NCI-H1105 (cell line): ENCODE results near the gene ABCA13.

ENCODE experiments used
- DNase-seq: peaks from one replicate; lab custom pipeline; 2025; lab: John Stamatoyannopoulos, UW

Gene ABCA13

DNA sequence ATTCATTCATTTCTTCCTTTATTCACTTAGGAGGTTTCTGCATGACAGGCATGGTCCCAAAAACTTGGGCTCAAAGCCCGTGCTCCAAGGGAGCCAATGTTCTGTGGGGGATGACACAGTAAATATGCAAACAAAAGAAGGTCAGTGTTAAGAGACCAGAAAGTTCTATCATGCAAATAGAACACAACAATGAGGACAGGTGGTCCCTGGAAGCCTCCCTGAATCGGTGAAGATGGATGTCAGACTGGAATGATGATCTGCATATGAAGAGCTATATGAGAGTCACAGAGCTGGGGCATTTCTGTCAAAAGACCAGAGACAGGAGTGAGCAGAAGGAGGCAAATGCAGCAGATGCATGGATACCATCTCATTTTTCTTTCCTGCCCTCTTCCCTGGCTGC lies 129.0 kb downstream of the ABCA13 start:
- DNase-seq, result no peak

DNA sequence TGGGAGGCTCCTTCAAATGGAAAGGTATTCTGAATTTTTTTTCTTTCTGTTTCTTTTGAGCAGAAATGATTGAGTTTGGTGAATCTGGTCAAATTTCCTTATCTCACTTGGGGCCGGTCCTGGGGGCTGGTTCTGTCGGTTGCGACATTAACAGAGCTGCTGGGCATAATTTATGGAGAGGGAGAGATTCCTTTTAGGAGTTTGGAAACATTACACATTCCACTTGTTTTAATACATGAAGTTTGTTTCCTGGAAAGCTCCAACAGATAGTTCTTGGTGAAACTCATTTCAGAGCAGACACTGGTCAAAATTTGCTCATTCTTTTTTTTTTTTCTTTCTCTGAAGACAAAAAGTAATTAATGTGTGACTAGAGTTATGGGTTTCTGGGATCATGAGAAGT lies 129.9 kb downstream of the ABCA13 start:
- DNase-seq, result no peak

DNA sequence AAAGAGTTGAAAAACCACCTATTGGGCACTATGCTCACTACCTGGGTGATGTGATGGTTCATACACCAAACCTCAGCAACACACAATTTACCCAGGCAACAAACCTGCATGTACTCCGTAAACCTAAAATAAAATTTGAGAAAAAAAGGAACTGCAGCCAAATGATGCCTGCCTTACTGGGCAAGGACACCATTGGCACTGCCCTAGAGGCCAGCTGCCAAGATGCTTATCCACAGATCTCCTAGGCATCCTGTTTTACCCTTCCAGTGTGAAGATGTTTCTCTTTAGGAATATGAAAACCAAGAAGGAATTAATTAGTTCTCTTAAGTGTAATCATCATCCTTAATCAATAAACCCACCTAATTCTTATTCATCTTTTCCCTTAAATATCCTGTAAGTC lies 133.4 kb downstream of the ABCA13 start:
- no peak for DNase-seq

DNA sequence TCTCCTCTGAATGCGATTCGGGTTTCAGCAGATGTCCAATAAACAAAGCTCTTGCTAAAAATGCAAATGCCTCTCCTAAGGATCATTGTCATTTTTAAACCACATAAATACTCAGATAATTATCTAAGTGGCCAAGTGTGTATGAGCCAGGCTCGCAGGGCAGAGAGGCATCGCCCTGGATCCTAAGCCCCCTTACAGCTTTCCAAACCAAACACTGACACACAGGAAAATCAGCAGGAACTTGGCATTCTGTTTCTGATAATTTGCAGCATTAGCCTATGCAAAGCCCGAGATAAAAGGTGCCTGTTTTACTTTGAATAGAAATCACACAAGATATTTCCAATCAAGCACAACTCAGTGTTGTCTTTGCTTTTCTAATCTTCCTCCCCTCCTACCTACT lies 134.4 kb downstream of the ABCA13 start:
- no peak for DNase-seq

DNA sequence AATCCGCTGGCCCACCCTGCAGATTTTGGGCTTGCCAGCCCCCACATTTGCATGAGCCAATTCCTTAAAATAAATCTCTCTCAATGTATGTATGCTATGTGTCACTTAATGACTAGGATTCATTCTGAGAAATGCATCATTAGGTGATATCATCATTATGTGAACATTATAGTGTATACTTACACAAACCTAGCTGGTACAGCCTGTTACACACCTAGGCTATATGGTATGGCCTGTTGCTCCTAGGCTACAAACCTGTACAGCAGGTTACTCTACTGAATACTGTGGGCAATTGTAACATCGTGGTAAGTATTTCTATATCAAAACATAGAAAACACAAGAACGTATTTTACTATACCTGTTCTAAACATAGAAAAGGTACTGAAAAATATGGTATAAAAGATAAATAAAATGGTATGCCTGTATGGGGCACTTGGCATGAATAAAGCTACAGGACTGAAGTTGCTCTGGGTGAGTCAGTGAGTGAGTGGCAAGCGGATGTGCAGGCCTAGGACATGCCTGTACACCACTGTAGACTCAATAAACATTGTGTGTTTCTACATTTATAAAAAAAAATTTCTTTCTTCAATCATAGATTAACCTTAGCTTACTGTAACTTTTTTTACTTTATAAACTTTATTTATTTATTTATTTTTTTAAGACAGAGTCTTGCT lies 135.9 kb downstream of the ABCA13 start:
- DNase-seq, result no peak

DNA sequence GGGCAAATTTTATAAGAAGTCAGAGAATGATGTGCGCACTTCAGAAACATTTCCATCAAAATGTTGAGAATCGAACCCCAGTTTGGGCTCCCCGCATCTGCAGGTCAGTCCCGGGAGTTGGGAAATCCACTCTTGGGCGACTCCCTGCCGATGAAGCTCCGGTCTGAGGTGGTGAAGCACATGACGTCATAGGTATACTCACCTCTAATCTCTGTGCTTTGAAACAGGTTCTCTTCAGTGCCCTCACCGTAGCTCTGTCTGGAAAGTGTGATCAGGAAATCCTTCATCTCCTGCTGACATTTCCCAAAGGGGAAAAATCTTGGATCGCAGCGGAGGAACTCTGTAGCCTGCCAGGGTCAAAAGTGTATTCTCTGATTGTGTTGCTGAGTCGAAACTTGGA lies 138.5 kb downstream of the ABCA13 start:
- DNase-seq, result no peak

DNA sequence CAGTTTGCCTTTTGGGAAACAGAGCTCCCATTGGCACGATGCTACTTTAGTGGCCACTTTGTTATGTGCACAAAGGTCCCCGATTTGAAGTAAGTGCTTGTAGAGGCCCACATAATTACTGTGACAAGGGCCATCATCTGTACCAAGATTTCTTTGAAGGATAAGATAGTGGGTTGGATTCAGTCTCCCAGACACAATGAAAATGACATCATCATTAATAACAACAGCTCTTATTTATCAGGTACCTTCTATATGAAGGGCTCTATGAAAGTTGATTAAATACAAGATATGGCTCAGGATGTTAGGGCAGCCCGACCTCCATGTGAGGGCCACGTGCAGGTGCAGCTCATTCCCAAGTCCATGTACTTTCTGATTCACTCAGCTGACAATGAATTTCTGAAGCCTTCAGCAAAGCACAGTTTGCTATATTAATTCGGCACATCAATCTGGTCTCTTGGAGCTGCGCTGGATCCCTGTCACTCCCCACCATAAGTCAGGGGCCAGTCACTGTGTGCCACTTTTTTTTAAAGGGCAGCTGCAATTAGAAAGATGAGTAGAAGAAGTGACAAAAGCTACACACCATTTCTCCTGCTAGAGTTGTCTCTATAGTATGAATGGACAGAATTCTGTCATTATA lies 140.3 kb downstream of the ABCA13 start:
- no peak for DNase-seq

DNA sequence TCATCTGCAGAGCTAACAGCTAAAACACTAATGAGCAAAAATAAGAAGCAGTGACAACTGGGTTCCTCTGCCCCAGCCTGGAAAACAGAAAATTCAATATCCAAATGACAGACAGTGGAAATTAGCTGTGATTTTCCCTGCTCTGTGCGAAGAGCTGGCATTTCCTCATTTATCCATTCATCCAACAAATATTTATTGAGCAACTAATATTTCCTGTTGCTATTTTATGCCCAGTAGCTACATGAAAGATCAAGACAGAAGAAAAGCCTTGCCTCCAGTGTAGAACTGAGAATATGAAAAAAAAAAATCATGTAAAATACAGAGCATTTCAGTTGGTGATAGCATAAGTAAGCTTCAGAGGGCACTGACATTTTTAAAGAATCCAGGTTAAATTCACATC lies 140.9 kb downstream of the ABCA13 start:
- DNase-seq, result no peak

DNA sequence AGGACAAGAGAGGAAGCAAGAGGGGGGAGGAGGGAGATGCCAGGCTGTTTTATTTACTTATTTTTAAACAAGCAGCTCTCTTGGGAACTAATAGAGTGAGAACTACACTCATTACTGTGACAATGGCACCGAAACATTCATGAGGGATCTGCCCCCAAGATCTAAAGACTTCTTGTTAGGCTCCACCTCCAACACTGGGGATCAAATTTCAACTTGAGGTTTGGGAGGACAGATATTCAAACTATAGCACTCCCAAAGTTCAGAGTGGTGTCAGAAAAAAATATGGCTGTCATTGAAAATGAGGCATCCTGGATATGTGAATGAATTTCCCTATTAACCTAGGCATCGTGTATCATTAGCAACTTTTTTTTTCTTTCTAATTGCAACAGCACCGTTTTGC lies 145.5 kb downstream of the ABCA13 start:
- DNase-seq, result no peak

DNA sequence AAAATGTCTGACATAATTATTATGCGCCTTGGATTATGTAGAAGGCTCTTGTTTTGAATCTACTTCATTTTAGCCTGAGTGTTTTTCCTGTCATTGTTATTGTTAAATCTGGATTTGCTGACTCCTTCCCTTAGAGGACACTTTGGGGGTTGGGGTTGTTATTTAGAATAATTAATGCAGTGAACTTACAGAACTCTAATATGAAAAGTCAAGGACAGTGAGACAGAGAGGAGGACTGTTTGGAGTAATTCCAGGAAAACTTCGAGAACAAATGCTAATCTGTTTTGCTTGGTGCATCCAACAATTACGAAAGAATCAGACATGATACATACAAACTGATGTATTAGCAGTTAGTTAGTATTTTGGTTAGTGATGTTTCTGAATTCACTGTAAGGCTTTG lies 146.1 kb downstream of the ABCA13 start:
- DNase-seq, result no peak

DNA sequence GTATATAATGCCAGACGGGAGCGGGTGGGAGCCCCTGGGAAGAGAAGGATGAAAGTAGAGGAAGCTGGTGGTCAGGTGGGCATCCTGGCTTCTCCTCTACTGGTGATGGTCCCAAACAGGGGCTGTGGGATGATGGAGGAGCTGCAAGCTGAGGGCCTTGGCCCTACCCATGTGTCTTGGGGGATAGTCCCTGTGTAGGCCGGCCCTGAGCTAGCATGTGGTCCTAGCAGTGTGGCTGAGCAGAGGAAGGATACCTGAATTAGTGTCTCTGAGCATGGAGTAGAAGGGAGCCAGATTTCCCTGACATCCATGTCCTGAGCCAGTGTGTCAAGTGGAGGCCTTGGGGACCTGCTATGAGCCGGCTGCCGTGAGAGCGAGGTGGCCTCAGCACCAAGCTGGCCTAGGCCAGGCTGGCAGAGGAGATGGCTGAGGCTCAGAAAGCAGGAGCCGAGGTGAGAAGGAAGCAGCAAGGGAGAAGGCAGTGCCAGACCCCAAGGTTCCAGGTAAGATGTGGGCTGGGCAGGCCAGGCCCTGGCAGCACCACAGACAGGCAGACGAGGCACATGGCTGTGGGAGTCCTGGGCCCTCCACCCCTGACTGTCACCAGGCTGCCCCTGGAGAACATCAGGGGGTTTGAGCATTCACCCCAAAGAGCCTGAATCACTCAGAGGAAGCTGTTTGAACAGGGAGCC lies 150.2 kb downstream of the ABCA13 start:
- DNase-seq, result no peak

DNA sequence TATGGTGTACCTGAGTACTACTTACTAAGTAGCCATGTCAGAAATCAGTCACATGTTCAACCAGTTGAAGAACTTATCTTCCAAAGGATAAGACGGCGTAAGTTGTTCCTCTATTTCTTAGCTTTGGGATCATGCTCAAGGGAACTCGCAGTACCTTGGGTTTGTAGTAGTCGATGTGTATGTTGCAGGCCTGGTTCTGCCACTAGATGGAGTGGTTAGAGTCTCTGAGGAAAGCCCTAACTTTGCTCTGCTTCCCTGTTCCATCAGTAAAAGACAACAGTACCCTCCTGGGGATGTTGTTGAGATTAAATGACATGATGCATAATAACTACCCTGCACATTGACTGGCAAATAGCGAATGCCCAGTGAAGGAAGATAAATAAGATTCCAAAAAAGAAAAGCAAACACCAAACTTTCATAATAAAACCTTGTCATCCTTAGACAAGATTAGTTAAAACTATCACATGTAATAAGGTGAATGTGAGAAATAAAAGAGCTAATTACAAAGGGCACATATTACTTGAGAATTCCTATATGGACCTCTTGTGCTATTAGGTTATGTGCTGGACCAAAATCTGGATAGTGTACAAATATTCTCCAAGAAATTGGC lies 165.9 kb downstream of the ABCA13 start:
- no peak for DNase-seq

DNA sequence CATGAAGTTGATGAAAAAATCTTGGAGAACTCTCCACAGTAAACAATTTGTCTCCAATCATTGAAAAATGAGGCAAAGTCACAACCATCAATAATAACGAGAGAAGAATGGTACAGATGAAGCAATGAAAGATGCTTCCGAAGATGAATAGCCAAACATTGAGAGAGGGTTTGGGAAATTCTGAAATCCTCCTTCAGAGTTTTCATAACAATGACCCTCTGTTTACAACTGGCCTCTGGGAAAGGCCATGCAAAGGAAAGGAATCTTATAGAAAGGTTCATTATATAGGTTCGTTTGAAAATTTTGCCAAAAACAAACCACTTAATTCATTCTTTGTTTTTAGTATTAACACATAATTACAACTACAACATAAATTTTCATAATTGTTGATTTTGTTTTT lies 166.5 kb downstream of the ABCA13 start:
- DNase-seq, result no peak

DNA sequence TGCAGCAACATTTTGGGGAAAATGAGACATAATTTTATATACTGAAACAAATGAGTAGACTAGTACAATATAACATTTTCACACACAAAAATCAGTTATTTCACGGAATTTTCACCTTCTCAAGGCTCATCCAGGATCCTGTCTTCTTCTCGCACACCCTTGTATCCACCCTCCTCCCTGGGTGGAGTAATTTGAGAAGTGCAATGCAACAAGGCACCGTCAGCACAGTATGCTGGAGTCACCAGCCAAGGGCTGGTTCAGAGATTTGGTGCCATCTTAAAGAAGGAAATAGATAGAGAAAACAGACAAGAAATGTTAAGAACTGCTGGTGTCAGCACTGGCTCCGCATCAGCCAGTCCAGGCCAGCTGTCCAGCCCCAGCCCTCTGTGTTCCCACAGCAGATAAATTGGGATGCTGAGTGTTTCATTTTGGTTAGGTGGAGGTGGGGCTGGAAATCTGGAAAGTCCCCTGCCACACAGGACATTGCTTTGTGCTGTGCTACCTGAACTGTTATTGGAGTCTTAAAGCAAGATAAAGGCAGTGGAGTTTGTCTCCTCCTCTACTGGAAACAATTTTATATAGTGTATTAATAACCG lies 176.1 kb downstream of the ABCA13 start:
- DNase-seq, result no peak

DNA sequence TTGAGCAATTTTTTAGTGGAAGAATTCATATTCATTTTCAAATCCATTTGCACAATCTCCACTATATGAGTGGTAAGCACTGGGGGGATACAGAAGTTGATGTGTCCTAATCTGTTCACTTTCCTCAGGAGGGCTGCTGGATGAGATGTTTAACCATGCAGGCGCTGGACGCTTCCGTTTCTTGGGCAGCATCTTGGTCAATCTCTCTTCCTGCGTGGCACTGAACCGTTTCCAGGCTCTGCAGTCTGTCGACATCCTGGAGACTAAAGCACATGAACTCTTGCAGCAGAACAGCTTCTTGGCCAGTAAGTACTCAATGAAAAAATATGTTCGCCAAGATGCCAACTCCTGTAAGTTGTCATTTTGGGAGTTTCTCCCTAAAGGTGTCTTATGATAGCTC lies 179.3 kb downstream of the ABCA13 start:
- no peak for DNase-seq

DNA sequence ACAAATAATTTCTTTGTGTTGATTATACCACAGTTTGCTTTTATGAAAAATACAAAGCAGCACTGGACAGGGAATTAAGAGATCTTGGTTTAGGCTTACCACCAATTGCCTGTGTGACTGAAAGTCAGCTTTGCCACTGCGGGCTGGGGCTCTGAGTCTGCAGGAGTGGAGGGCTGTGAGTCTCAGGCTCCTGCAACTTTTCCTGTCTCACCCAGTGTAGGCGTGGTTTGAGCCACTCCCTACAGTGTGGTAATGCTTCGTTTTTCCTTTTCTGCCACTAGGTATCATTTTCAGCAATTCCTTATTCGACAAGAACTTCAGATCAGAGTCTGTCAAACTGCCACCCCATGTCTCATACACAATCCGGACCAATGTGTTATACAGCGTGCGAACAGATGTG lies 180.6 kb downstream of the ABCA13 start:
- DNase-seq, result no peak

DNA sequence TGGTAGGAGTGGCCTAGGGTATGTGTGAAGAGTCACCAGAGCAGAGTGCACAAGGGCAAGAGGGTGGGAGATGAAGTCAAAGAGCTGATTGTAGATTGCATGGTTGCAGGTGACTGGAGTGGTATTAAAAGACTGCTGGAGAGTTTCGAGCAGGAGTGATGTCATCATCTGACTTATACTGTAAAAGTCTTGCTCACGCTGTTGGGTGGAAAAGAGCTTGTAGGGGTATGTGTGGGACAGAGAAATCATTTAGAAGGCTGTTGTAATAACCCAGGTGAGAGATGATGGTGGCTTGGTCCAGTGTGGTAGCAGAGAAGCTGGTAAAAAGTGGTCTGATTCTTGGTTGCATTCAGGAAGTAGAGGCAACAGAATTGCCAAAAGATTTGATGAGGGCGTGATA lies 184.1 kb downstream of the ABCA13 start:
- DNase-seq, result no peak

DNA sequence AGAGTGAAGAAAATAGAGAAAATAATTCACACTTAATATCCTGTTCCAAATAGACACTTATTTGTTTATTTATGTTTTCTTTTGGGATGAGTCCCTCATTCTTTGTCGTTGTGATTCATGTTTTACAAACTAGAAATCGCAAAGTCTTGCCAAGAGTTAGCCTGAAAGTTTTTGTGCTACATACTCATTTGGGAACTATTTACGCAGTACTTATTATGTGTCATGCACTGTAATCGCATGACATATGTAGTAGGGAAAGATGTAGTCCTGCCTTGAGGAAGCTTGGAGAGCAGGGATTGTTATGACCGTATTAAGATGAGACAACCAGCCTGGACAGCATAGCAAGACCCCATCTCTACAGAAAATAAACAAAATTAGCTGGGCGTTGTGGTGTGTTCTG lies 189.3 kb downstream of the ABCA13 start:
- DNase-seq, result no peak

DNA sequence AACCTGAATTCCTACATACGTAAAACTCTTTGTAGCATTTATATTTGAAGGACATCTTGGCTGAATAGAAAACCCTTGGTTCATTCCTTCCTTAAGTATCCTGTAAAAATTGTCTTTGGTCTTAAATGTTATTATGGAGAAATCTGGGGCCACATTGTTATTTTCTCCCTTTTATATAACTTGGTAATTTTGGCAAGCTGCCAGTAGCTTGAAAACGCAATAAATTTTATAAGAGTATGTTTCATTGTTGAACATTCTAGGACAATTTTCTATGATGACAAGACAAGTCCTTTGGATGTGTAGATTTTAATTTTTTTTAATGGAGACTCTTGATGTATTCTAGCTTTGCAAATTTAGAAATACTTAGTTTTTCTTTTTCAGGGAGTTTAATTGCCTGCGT lies 191.9 kb downstream of the ABCA13 start:
- DNase-seq, result no peak

DNA sequence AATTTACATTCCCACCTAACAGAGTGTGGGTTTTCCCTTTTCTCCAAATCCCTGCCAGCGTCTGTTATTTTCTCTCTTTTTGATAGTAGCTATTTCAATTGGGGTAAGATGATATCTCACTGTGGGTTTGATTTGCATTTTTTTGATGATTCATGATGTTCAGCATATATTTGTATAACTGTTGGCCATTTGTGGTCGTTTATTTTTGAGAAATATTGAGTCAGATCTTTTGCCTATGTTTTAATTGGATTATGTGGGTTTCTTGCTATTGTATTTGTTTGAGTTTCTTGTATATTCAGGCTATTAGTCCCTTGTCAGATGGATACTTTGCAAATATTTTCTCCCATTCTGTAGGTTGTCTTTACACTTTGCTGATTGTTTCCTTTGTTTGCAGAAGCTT lies 193.8 kb downstream of the ABCA13 start:
- no peak for DNase-seq

DNA sequence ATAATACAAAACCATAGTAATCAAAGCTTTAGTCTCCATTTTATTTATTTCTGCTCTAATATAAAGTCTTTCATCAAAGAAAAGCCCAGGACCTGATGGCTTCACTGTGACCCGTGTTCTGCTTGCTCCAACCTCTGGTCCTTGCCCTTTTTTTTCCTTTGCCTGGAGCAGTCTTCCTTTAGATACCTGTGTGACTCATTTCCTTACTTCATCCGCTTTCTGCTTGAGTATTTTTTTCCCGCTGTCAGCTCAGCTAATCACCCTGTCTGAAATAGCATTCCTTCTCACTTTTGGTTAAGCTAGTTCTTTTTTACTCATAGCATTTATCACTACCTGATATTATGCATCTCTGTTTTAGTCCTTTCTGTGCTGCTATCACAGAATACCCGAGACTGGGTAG lies 194.8 kb downstream of the ABCA13 start:
- no peak for DNase-seq

DNA sequence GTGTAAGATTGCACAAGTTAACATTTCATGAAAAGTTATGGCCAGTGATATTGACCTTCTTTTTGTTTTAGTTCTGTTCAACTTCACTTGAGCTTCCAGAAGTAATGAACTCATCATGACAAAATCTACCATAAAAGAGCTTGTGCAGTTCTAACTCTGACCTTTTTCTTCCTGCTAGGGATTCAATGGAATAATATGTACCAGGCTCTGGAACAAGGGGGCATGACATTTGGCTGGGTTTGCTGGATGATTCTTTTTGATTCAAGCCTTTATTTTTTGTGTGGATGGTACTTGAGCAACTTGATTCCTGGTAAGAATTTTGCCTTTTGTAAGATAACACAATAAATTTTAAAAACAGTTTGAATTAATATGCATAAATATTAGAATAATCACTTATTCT lies 205.0 kb downstream of the ABCA13 start:
- no peak for DNase-seq

DNA sequence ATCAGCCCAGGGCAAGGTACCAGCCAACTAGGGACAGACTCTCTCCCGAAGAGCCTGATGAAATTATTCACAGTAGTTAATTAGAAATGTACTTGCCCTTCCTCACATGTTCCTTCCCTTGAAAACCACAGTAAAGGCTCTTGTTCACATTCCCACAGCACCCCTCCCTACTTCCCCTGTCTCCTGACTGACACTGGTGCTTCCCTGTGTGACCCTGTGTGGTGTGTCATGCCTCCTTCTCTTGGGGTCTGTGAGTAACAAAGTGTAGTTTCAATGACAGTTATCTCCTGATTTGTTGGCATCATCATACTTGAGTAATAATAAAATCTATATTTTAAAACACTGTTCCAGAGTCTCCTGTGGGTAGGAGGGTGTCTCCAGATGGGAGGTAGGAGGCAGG lies 209.7 kb downstream of the ABCA13 start:
- no peak for DNase-seq
